ENCODE measurements around the gene PPP6R2.

The PPP6R2 gene

DNA sequence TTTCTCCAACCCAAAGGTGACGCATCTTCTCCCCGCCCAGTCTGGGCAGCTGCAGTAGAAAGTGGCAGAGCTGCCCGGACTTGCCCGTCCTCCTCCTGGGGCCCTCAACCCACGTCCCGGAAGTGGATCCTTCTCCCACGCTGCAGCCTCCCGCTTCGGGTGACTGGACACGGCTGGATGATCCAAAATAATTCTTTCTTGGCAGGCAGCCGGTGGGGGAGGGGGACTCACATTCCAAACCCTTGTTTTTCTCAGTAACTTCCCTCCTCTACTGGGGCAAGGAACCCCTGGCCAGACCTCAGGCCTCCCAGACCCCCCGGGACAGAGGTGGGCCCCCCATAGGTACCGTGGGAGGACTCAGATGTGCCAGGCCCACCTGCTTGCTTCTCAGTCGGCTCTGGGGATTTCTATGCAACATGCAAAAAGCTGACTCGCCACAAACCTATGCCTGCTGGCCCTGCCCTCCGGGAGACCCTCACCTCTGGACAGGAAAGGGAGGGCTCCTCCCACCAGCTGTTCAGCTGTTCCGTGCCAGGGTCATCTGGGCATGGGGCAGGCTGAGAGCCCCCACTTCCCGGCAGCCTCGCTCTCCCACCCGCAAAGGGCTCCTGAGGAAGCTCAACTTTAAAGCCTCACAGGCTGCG, 37.1 kb upstream of the PPP6R2 start:
- peak; percentile 90 for DNase-seq (ENCODE audit: low read depth)

DNA sequence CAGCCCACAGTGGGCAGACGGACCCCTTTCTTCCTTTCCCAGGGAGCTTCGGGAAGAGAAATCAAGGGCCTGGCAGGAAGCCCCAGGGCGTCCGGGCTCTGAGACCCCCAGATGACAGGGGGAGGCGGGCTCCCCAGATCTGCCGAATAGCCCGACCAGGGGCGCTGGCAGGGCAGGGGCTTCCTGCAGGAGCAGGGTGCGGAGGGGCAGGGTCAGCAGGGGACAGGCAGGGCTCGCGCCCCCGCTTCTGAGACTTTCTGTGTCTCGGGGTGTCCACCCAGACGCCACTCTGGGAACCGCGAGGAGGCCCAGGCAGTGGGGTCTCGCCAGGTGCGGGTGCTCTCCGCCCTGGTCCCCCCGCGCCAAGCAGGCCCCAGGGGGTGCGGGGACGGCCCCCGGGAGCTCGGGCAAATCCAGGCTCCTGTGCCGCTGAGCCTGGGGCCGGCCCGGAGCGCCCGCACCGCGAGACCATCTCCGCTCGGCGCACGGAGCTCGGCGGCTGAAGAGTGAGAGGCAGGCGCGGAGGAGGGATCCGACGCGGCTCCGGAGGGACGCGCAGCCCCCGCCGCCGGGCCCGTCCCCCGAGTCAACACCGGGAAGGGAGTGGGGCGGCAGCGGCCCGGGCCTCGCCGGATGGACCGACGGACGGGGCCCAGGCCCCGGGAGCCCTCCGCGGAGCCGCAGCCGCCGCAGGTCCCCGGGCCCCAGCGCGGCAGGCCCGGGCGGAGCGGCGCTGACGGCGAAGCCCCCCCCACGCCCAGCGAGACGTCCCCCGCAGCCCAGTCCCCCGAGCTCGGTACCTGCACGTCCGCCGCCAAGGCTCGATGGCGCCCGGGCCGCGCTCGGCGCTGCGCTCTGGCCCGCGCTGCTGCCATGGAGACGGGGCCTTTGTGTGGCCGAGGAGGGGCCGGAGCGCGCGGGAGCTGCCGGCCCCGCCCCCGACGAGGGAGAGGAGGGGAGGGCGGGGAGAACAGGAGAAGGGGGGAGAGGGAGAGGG, 36.1 kb upstream of the PPP6R2 start, which contains the start of gene PLXNB2:
Gene PLXNB2 (minus strand): TSS at position 894 of the 997 bp plus-strand sequence. CDS start 17,062 bp downstream, outside the sequence.
- DNase-seq (ENCODE audit: low read depth): peak; percentile 78

- DNase-seq (ENCODE audit: low read depth): no peak
Measured at GRCh38 chr22:50307890-50308596, 35.1 kb upstream of the PPP6R2 start.

DNA sequence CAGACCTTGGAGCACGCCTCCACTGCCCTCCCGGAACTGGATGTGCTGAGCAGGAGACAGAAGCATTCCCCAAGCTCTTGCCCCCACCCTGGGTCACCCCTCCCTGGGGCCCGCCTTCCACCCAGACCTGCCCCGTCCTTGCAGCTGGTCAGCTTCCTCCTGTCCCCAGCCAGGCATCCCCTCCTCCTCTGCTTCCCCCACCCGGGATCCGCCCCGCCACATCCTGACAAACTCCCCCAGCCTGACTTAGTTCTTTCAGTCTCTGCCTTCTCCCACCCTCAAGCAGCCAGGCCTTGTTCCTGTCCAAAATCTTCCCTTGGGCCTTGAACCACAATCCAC, 34.6 kb upstream of the PPP6R2 start:
- peak; percentile 28 for DNase-seq (ENCODE audit: low read depth)

GRCh38 chr22:50308986-50309600, 34.0 kb upstream of the PPP6R2 start:
- no peak for DNase-seq (ENCODE audit: low read depth)

- DNase-seq (ENCODE audit: low read depth): no peak
Measured at GRCh38 chr22:50309601-50309991, 33.5 kb upstream of the PPP6R2 start.

- no peak for DNase-seq (ENCODE audit: low read depth)
Measured at GRCh38 chr22:50310031-50310722, 33.0 kb upstream of the PPP6R2 start.

GRCh38 chr22:50310949-50311444, 32.1 kb upstream of the PPP6R2 start:
- no peak for DNase-seq (ENCODE audit: low read depth)

DNA sequence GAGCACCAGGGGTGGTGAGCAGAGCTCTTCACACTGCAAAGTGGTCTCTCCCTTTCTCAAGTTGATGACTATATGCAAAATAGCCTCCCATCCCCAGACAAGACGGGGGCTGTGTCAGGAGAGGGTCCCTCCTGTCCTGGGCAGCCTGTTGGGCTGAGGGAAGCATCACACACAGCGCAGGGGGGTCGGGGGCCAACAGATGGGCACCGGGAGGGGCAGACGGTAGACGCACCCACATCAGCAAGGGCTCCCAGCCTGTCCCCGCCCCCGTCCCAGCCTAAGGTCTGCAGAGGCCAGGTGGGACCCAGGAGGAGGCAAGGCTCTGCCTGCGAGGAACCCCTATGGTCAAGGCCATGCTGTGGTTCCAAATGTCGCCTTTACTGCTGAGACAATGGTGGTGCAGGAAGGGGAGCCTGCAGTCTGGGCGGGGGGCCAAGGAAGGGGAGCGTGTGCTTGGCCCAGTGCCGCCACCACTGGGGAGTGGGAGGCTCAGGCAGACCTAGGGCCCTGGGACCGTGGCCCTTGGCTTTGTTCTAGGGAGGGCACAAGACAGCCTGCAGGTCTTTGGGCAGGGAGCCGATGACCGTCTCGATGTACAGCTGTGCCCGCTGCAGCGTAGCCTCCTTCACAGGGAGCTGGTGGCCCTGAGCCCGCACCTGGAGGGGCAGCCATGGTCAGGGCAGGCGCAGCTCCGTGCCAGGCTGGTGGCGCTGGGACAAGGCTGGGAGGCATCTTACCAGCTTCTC, 31.3 kb upstream of the PPP6R2 start:
- DNase-seq (ENCODE audit: low read depth): no peak

DNA sequence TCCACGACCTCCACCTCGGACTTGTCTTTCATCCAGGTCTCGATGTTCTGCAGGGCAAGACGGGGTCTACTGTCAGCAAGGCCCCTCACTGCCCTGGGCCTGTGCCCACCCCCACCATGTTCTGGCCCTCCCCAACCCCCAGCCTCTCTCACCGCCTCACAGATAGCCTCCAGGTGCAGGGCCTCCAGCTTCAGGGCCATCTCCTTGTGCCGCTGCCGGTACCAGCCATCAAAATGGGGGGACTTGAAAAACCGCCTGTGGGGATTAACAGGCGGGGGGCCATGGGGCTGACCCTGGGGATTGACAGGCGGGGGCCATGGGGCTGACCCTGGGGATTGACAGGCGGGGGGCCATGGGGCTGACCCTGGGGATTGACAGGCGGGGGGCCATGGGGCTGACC, 30.8 kb upstream of the PPP6R2 start:
- no peak for DNase-seq (ENCODE audit: low read depth)

DNA sequence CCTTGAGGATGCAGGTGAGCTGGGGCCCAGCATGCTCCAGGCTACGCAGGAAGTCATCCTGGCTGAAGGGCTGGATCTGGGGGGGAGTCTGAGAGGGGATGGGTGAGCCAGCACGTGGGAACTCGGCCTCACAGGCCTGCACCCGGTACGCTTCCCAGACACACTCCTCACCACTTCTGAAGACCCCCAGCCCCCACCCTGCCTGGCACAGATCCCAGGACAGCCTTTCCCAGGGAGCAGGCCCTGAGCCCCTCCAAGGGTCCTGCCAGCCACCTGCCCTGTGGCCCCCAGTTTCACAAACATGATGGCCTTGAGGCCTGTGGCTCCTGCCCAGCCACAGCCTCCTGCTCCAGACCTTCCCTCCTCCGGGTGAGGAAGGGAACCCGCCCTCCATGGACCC, 30.1 kb upstream of the PPP6R2 start:
- DNase-seq (ENCODE audit: low read depth): no peak

GRCh38 chr22:50313600-50313999, 29.5 kb upstream of the PPP6R2 start:
- DNase-seq (ENCODE audit: low read depth): no peak

DNA sequence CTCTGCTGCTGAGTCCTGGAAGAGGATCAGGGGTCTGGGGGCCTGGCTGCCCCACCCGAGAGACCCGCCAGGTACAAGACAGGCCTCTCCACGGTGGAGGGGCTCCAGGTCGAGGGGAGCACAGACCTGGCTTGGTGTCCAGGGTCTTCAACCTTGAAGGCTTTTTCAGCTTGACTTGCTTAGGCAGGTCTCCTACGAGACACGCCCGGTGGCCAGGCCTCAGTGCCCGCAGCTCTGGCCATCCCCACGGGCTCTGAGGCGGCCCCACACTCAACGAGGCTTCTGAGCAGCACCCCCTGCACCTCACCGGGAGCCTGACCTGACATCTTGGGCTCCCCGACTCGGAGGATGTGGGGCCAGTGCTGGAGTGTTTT, 29.1 kb upstream of the PPP6R2 start:
- no peak for DNase-seq (ENCODE audit: low read depth)

- no peak for DNase-seq (ENCODE audit: low read depth)
Measured at GRCh38 chr22:50314455-50315288, 28.5 kb upstream of the PPP6R2 start.

- DNase-seq (ENCODE audit: low read depth): no peak
Measured at GRCh38 chr22:50315289-50316113, 27.6 kb upstream of the PPP6R2 start.

DNA sequence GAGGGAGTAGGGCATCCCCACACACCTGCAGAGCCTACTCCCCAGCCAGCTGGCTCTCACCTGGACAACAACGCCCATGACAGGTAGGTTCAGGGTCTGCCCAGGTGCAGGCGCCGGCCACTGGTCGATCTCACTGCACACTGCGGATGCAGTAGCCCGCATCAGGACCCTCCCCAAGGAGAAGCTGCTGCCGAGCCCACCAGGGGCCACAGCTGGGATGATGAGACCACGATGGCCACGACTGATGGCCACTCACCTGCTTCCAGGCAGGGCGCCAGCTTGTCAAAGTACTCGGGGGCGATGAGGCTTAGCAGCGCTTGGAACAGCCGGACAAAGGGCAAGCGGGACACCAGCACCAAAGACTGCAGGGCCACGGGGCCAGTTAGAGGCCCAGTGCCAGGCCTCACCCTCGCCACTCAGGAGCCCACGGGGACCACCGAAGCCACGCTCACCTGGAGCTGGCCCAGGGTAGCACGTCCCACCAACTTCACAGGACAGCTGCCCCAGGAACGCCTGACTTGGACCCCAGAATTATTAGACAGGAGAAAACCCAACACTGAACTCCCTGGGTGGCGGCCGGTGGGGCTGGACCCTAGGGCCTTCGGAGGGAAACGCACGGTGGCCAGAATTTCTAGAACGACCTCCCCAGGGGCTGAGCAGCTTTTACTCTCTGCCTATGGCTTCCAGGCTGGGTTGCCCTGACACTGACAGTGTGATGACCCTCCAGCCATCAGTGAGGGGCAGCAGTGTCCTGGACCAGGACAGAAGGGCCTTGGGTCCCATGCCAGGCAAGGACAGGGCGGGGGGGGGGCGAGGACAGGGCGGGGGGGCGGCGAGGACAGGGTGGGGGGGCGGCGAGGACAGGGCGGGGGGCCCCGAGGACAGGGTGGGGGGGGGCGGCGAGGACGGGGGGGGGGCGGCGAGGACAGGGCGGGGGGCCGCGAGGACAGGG, 26.7 kb upstream of the PPP6R2 start:
- no peak for DNase-seq (ENCODE audit: low read depth)

GRCh38 chr22:50317178-50317577, 25.9 kb upstream of the PPP6R2 start:
- no peak for DNase-seq (ENCODE audit: low read depth)

GRCh38 chr22:50317674-50318073, 25.5 kb upstream of the PPP6R2 start:
- DNase-seq (ENCODE audit: low read depth): no peak
